ENCODE data around the gene ARID3C.

Gene ARID3C, protein sequence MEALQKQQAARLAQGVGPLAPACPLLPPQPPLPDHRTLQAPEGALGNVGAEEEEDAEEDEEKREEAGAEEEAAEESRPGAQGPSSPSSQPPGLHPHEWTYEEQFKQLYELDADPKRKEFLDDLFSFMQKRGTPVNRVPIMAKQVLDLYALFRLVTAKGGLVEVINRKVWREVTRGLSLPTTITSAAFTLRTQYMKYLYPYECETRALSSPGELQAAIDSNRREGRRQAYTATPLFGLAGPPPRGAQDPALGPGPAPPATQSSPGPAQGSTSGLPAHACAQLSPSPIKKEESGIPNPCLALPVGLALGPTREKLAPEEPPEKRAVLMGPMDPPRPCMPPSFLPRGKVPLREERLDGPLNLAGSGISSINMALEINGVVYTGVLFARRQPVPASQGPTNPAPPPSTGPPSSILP

GRCh38 chr9:34628656-34629490 is at the start of gene ARID3C:
Gene ARID3C, minus strand, starts transcription at chr9:34629066. Its CDS starts 1,052 bp downstream, at chr9:34628014.
- no peak for DNase-seq (ENCODE audit: low spot score)

- DNase-seq (ENCODE audit: low spot score) = no peak
Measured at GRCh38 chr9:34675869-34676268, 47.0 kb upstream of the ARID3C start.

GRCh38 chr9:34675048-34675714 is 46.3 kb upstream of the ARID3C start:
- peak; percentile 73 for DNase-seq (ENCODE audit: low spot score)

- no peak for DNase-seq (ENCODE audit: low spot score)
Measured at GRCh38 chr9:34674440-34674839, 45.6 kb upstream of the ARID3C start.

DNA sequence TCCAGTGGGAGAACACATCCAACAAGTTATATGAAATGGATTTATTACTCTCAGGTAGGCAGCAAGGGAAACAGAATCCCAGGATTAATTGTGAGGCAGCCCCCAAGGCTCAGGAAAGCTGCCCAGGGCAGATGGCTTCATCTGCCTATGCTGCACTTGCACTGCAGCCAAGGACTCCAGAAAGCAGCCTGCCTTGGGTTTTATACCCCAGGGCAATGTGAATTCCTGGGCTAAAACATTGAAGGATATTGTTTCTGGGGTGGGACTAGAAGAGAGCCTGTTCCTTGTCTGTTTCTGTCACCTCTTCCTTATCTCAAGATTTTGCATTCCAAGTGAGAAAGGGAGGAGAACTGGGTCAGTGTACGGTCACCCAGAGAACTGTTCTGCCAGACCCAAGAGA is 42.4 kb upstream of the ARID3C start:
- no peak for DNase-seq (ENCODE audit: low spot score)

DNA sequence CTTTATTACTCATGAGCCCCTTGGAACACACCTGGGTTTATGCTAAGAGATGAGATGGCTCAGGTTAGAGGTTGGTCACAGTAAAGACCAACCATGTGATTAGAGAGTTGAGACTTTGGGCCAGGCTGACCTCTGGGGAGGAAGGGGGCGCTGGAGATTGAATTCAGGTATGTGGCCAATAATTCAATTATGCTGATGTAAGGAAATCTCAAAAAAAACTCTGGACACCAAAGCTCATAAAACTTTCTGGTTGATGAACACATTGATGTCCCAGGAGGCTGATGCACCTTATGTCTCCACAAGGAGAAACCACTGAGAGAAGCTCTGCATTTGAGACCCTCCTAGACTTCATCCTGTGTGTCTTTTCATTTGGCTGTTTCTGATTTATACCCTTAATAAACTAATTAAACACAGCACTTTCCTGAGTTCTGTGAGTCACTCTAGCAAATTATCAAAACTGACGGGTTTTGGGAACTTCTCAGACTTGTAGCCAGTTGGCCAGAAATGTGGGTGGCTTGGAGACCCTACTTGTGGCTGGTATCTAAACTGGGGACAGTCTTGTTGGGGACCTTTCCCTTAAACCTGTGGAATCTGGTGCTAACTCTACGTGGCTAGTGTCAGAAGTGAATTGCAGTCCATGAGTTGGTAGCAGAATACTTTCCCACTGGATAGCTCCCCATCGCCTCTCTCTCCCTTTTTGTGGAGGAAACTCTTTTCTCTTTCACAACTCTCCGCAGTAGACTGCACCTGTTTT is 41.1 kb upstream of the ARID3C start:
- no peak for DNase-seq (ENCODE audit: low spot score)

DNA sequence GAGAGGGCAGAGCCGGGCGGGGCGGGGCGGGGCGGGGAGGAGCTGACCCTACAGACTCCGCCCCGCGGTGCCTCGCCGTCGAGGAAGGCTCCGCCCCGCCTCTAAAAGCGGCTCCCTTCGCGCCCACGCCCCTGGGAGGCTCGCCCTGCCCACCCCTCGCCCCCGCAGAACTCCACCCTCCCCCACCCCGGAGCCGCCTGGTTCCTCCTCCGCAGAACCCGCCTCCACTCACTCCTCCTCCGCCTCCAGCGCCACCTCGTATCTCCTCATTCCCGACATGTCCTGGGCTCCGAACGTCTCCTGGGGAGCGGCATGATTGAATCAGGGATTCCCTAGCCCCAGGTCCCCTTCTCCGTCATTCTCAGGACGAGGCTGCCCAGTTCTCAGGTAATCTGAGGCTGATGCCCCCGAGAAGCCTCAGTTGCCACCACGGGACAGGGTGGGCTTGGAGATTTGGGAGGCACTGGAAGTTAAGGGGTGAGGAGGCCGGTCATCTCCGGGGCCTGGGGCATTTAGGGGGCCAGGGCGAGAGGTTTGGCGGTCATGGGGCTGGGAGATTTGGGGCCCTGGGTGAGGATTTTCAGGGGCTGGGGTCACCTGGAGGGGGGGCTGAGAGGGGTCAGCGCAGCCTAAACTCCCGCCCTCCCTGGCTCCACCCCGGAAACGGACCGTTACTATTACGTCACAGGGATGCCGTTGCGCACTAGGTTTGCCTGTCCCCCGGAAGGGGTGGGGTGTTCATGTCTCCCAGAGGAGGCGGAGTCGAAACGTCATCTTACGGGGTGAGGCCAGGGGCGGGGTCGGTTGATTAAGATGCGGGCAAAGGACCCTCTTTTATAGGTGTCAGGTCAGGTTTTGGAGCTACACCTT is 36.8 kb upstream of the ARID3C start:
- DNase-seq (ENCODE audit: low spot score) = peak; percentile 98

- no peak for DNase-seq (ENCODE audit: low spot score)
Measured at GRCh38 chr9:34665067-34665380, 36.2 kb upstream of the ARID3C start.

- peak; percentile 83 for DNase-seq (ENCODE audit: low spot score)
Measured at GRCh38 chr9:34664281-34665066, 35.6 kb upstream of the ARID3C start.

- DNase-seq (ENCODE audit: low spot score) = no peak
Measured at GRCh38 chr9:34663303-34663605, 34.4 kb upstream of the ARID3C start.

DNA sequence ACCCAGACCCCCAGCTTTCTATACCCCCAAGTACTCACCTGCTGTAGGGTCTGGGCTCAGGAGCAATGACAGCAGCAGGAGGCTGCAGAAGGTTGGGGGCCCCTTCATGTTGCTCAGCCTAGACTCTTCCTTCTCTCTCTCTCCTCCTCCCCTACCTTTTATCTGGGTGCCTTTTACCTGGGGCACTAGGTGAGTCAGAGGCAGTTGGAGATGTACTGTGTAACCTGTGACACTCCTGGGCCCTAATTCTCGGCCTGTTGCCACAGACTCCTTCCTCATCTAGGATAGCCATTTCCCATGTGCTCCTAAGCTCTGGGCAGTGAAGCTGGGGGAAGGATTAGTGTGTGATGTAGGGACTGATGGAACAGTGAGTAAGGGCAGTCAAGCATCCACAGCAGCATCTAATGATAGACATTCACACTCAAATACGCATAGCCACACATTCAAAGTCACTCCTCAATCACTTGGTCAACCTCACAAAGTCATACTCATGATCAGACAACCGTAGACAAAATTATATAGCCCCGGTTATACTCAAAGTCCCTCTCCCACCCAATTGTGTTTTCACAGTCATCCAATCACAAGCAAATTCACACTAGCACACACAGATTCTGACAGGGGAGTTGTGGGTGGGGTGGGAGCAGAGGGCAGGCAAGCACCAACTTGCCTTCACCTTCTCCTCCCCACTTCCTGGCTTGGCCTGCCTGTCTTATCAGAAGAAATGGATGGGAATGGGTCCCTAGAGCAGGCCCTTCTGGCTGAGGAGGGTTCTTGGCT is 33.8 kb upstream of the ARID3C start, which contains the start of gene CCL27:
Gene CCL27 (minus strand): TSS at position 132 of the 777 bp plus-strand sequence. CDS start 24 bp downstream, at position 108.
- no peak for DNase-seq (ENCODE audit: low spot score)

- no peak for DNase-seq (ENCODE audit: low spot score)
Measured at GRCh38 chr9:34659592-34660253, 30.9 kb upstream of the ARID3C start.

DNA sequence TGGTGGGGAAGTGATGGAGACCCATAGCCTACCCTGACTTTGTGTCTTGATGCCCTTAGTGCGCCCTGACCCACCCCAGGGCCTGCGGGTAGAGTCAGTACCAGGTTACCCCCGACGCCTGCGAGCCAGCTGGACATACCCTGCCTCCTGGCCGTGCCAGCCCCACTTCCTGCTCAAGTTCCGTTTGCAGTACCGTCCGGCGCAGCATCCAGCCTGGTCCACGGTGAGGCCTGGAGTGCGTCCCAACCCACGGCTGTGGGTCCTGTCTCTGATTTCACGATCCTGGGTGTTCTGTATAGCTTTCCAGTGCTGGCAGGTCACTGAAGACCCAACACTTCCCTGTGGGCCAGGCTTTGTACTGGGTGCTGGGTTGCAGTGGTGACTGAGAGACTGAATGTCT is 29.6 kb upstream of the ARID3C start:
- DNase-seq (ENCODE audit: low spot score) = no peak

- DNase-seq (ENCODE audit: low spot score) = no peak
Measured at GRCh38 chr9:34656992-34657391, 28.1 kb upstream of the ARID3C start.

- DNase-seq (ENCODE audit: low spot score) = no peak
Measured at GRCh38 chr9:34655394-34655793, 26.5 kb upstream of the ARID3C start.

DNA sequence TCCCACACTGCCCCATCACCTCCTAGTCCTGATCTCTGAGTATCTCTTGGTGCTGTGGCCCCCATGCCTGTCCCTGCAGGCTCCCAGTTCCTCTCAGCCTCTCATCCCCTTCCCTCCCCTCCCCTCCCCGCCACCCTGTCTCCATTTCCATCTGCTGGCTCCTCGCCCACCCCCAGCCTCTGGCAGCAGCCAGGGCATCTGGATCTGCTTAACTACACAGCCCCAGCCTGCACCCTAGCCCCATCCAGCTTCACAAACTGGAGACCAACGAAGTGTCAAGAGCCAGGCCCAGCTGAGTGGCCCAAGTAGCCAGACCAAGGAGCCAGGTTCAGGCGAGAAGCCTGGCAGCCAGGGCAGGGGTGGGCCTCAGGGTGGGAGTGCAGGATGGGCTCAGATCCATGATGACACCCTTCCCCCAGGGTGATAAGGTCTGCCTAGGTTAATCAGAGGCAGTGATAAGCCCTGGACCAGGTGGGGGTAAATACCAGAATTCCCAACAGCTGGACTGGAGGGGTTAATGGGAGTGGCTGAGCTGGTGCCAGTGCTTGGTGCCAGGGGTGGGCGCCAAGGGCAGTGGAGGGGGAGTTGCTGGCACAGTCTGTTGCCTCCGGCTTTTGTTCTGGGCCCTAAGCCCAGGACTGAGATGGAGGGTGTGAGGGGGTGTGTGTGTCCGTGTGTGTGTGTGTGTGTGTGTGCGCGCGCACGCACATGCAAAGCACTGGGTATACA is 25.6 kb upstream of the ARID3C start:
- DNase-seq (ENCODE audit: low spot score) = no peak

- no peak for DNase-seq (ENCODE audit: low spot score)
Measured at GRCh38 chr9:34653151-34654072, 24.5 kb upstream of the ARID3C start.
